Measurements from ENCODE around the gene POLR1G.

DNA sequence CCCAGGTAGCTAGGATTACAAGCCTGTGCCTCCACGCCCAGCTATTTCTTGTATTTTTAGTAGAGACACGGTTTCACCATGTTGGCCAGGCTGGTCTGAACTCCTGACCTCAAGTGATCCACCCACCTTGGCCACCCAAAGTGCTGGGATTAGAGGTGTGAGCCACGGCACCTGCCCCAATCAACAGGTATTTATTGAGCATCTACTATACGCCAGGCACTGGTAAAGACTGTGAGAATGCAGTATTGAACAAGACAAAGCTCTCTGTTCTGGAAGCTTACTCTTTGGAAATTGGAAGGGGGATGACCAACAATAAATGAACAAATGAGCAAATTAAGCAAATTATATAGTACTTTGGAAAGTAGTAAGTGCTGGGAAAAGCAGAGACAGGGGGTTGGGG lies 38.7 kb downstream of the POLR1G start:
- TF ChIP-seq CTCF (IDR thresholded peaks at IDR 0.05; ENCODE audit: extremely low read depth in 1 of 2, insufficient read depth in 1 of 2, low read depth in 1 of 2, low read length in 2 of 2) = no peak
- TF ChIP-seq POLR2A (IDR thresholded peaks at IDR 0.05; ENCODE audit: low read depth, low read length) = no peak
- no peak for TF ChIP-seq POLR2AphosphoS5 (IDR thresholded peaks at IDR 0.05; ENCODE audit: insufficient read depth, low read depth, low read length)
- TF ChIP-seq MAX (IDR thresholded peaks at IDR 0.05; ENCODE audit: insufficient read depth, insufficient read length) = no peak
- no peak for TF ChIP-seq EZH2 (IDR thresholded peaks at IDR 0.05; ENCODE audit: borderline replicate concordance, low read depth, low read length, severe bottlenecking)
